OCI-LY3 (cell line): ENCODE measurements around the gene TRMU.

Experiments used
- H2AFZ ChIP-seq: fragments of 200-600, 300-600 bp; shearing (Covaris generic); 2 replicates; pipeline ENCODE4 v1.6.0; 2014; ENCODE audit warnings: antibody characterized with exemption, low read depth, low read length
- H3K27ac ChIP-seq: fragments of 200-600, 300-600 bp; sonication (generic); 2 replicates; pipeline ENCODE4 v1.5.1; 2014; ENCODE audit warnings: mild to moderate bottlenecking, low read length, moderate library complexity, mixed read lengths
- H3K27me3 ChIP-seq: fragments of 200-600, 300-600 bp; sonication (generic); 2 replicates; pipeline ENCODE4 v1.6.1; 2014; ENCODE audit warnings: low read depth, low read length, mixed read lengths
- H3K36me3 ChIP-seq: fragments of 200-600, 300-600 bp; sonication (generic); replicated peaks from 2 replicates; pipeline ENCODE3; 2014; ENCODE audit warnings: low read depth, low read length, mixed read lengths
- H3K4me1 ChIP-seq: fragments of 300-600, 200-600 bp; sonication (generic); 2 replicates; pipeline ENCODE4 v1.6.1; 2014; ENCODE audit warnings: low read length, mixed read lengths
- H3K4me2 ChIP-seq: fragments of 200-600, 300-600 bp; sonication (generic); 2 replicates; pipeline ENCODE4 v1.6.1; 2014; ENCODE audit warnings: low read length, mixed read lengths
- H3K4me3 ChIP-seq: fragments of 300-600, 200-600 bp; sonication (generic); 2 replicates; pipeline ENCODE4 v1.5.1; 2014; ENCODE audit warnings: antibody characterized with exemption, mild to moderate bottlenecking, low read length, moderate library complexity
- H3K79me2 ChIP-seq: fragments of 300-600, 200-600 bp; shearing (Covaris generic); 2 replicates; pipeline ENCODE4 v1.6.1; 2014; ENCODE audit warnings: mild to moderate bottlenecking, low read length, mixed read lengths
- H3K9ac ChIP-seq: fragments of 300-600, 200-600 bp; shearing (Covaris generic); 2 replicates; pipeline ENCODE4 v1.6.0; 2014; ENCODE audit warnings: mild to moderate bottlenecking, low read length, moderate library complexity
- H3K9me3 ChIP-seq: fragments of 200-600, 300-600 bp; shearing (Covaris generic); 2 replicates; pipeline ENCODE4 v1.6.1; 2014; ENCODE audit warnings: low read length, mixed read lengths; ENCODE audit not compliant: insufficient read depth
- H4K20me1 ChIP-seq: fragments of 200-600, 300-600 bp; sonication (generic); 2 replicates; pipeline ENCODE4 v1.6.1; 2016; ENCODE audit warnings: low read length, mixed read lengths; ENCODE audit not compliant: insufficient read depth
- EZH2phosphoT487 ChIP-seq: fragments of 200-600 bp; shearing (Covaris generic); IDR thresholded peaks from 2 replicates; pipeline ENCODE4 v1.6.1; 2018; ENCODE audit warnings: antibody characterized with exemption, mixed run types, low read depth
- TF ChIP-seq, protein P1 (sequence below): fragments of 200-600, 300-600 bp; sonication (generic); IDR thresholded peaks from 2 replicates; pipeline ENCODE4 v1.5.1; 2014; ENCODE audit warnings: antibody characterized with exemption, low read length, low read depth

The TRMU gene

DNA sequence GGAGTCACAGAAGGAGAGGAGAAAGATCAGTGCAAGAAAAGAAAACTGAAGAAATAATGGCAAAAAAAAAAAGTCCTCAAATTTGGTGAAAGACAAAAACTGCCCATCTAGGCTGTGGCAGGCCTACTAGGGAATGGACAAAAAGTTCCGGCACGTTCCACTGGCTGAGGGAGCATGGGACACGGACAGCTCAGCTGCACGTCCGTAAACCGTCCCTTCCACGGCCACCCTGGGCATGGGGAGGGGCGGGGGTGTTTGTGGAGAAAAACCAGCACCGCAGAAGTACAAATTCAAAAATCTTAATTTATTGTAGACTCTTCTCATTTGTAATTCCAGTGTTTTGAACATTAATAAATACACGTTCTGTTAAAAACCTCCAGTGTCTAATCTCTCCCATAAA, 25.4 kb downstream of the TRMU start:
- H3K9me3 ChIP-seq, result no peaks in the 10 kb centered on the region
- peaks cover 21% of the 10 kb centered on the region for H3K4me1 ChIP-seq
- no peaks in the 10 kb centered on the region for H4K20me1 ChIP-seq
- no peak overlapping the region for H3K9ac ChIP-seq
- TF ChIP-seq, protein P1, sequence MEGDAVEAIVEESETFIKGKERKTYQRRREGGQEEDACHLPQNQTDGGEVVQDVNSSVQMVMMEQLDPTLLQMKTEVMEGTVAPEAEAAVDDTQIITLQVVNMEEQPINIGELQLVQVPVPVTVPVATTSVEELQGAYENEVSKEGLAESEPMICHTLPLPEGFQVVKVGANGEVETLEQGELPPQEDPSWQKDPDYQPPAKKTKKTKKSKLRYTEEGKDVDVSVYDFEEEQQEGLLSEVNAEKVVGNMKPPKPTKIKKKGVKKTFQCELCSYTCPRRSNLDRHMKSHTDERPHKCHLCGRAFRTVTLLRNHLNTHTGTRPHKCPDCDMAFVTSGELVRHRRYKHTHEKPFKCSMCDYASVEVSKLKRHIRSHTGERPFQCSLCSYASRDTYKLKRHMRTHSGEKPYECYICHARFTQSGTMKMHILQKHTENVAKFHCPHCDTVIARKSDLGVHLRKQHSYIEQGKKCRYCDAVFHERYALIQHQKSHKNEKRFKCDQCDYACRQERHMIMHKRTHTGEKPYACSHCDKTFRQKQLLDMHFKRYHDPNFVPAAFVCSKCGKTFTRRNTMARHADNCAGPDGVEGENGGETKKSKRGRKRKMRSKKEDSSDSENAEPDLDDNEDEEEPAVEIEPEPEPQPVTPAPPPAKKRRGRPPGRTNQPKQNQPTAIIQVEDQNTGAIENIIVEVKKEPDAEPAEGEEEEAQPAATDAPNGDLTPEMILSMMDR, result no peak
- TF ChIP-seq EZH2phosphoT487, result no peak
- H3K36me3 ChIP-seq, result peaks cover 22% of the 10 kb centered on the region
- no peak overlapping the region for H2AFZ ChIP-seq
- no peak overlapping the region for H3K4me2 ChIP-seq
- no peaks in the 10 kb centered on the region for H3K79me2 ChIP-seq
- H3K27me3 ChIP-seq, result no peaks in the 10 kb centered on the region
- H3K27ac ChIP-seq, result no peak overlapping the region
- H3K4me3 ChIP-seq, result no peak overlapping the region

DNA sequence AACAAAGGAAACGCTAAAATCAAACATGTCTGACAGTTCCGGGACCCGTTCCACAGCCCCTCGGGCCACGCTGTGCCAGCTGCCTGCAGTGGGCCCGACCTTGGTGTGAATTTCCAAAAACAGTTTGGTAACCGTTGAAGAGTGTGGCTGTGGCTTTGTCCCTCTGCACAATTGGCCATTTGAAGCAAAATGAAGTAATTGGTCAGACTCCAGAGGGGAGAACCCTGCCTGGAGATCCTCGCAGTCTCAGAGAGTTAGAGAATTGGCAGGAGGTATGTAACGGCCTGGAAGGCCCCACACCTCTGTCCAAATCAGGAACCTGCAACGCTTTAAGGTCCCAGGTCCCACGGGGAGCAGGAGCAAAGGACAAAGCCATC, 26.3 kb downstream of the TRMU start:
- H3K4me1 ChIP-seq, result peaks cover 27% of the 10 kb centered on the region
- peak overlapping the region; percentile 56 for H3K4me2 ChIP-seq

DNA sequence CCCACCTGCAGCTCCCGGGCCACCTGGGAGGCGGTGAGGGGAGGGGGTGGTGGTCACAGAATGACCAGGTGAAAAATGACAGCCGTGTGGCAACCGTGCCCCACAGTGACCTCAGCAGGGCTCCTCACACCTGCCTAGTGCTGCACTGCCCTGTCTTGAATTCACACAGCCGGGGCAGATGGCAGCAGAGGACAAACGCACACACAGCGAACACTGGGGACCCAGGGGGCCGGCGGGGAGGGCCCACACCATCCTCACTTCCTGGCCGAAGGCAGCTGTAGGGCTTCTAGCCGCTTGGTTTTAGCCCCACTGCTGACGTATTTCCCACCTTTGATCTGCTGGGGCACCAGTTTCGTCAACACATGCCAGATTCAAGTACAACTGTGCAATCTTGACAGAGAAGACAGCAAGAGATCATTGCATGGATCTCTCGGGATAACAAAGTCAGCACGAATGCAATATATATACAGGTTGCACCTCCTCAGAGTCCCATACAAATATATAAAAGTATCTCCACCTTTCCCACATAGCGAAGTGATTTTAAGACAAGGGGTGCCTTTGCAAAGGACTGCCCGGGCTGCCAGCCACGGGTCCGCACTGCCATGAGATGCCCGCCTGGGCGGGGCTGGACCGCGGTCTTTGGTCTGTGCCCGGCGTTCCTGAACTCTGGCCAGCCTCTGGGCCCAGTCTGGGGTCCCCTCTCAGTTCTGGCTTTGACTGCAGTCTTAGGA, 26.9 kb downstream of the TRMU start:
- no peaks in the 10 kb centered on the region for H3K79me2 ChIP-seq
- peaks cover 32% of the 10 kb centered on the region for H3K4me1 ChIP-seq
- TF ChIP-seq, protein P1, result peak; percentile 25; the same call in 1 of the 2 replicates
- no peak for TF ChIP-seq EZH2phosphoT487
- no peak overlapping the region for H3K9ac ChIP-seq
- no peaks in the 10 kb centered on the region for H3K9me3 ChIP-seq
- H3K4me2 ChIP-seq, result peak overlapping the region; percentile 56
- peaks cover 13% of the 10 kb centered on the region for H3K36me3 ChIP-seq
- no peak overlapping the region for H2AFZ ChIP-seq
- H3K27ac ChIP-seq, result peak overlapping the region; percentile 38
- H3K27me3 ChIP-seq, result peaks cover 5% of the 10 kb centered on the region; the same call in 1 of the 2 replicates
- no peaks in the 10 kb centered on the region for H4K20me1 ChIP-seq
- peak overlapping the region; percentile 3; the same call in 1 of the 2 replicates for H3K4me3 ChIP-seq

More for the DNA sequence above, 26.3 kb downstream of the TRMU start:
- Histone ChIP-seq H3K9ac (no peak overlapping the region), H3K9me3 (no peaks in the 10 kb centered on the region), H3K4me3 (peak overlapping the region; percentile 3; the same call in 1 of the 2 replicates), H4K20me1 (no peaks in the 10 kb centered on the region), H3K79me2 (no peaks in the 10 kb centered on the region), H3K27ac (peak overlapping the region; percentile 36), H2AFZ (no peak overlapping the region), H3K27me3 (peaks cover 5% of the 10 kb centered on the region; the same call in 1 of the 2 replicates), H3K36me3 (peaks cover 13% of the 10 kb centered on the region)
- TF ChIP-seq, protein P1, result no peak
- no peak for TF ChIP-seq EZH2phosphoT487

DNA sequence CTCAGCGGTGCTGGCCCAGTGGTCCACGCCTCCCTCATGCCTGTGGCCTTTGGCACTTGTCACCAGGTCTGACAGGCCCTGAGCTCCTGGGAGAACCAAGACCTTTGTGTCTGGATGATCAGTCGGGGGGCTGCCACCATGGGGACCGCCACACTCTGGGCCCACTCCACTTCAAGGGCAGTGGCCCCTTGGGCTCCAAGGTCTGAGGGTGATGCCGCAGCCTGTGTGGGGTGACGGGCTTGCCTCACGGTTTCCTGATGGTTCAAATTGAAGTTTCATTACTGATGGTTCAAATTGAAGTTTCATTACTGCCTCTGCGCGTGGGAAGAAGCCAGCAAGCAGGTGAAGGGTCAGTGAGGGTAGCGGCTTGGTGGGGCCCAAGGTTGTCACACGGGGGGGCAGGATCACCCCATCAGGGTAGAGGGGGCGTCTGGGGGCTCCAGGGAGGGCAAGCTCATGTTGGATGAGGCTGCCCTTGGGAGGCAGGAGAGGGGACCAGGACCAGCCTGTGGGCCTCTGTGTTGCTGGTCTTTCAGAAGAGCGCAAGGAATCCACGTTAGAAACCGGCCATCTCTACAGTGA, 27.5 kb downstream of the TRMU start:
- TF ChIP-seq, protein P1, result no peak
- no peak for TF ChIP-seq EZH2phosphoT487
- H3K4me2 ChIP-seq, result peak overlapping the region; percentile 56
- peaks cover 13% of the 10 kb centered on the region for H3K36me3 ChIP-seq
- no peak overlapping the region for H3K4me3 ChIP-seq
- H3K9me3 ChIP-seq, result no peaks in the 10 kb centered on the region
- peaks cover 33% of the 10 kb centered on the region for H3K4me1 ChIP-seq
- H3K79me2 ChIP-seq, result no peaks in the 10 kb centered on the region
- peak overlapping the region; percentile 38; the same call in 1 of the 2 replicates for H3K27ac ChIP-seq
- H4K20me1 ChIP-seq, result no peaks in the 10 kb centered on the region
- no peak overlapping the region for H2AFZ ChIP-seq
- peaks cover 5% of the 10 kb centered on the region; the same call in 1 of the 2 replicates for H3K27me3 ChIP-seq
- no peak overlapping the region for H3K9ac ChIP-seq
